Epithelial cell of proximal tubule (primary cell): Measurements from ENCODE around the gene NLK. TPM values are rescaled to one million over a fixed set of nuclear protein-coding genes. Genes with fewer than 3 reads are reported as not detected.

Experiments
- DNase-seq: peaks from one replicate; pipeline ENCODE4 v3.0.0-alpha.2; 2011; ENCODE audit warnings: low read depth
- H3K4me3 ChIP-seq: 2 replicates; pipeline ENCODE4 v1.5.1; 2011; ENCODE audit warnings: low read depth, mild to moderate bottlenecking, low read length
- CTCF ChIP-seq: conservative IDR thresholded peaks from 2 replicates; pipeline ENCODE4 v1.5.1; 2012; ENCODE audit warnings: low read depth, mild to moderate bottlenecking, low read length
- total RNA-seq: library from RNA; depleted of rRNA; stranded (reverse); fragments of >200 nt; gene quantifications from 2 replicates; pipeline ENCODE4 v1.2.3, GENCODE V29; 2015

Gene NLK
- total RNA-seq, 1 donor from 2014 or later: 18.6 TPM

DNA sequence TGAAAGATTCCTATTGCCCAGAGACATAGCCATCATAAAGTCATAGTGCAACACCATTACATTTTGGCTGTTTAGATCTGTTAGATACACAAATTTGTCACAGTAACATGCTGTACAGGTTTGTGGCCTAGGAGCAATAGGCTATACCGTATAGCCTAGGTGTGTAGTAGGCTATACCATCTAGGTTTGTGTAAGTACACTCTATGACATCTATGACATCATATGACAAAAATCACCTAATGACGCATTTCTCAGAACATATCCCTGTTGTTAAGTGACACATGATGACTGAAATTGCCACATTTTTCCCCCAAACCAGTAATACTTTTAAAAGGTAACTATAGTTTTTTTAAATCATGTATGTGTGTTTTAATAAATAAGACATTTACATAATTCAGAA, 43.3 kb downstream of the NLK start:
- no peak overlapping the region for H3K4me3 ChIP-seq
- no peak for TF ChIP-seq CTCF
- DNase-seq: no peak

DNA sequence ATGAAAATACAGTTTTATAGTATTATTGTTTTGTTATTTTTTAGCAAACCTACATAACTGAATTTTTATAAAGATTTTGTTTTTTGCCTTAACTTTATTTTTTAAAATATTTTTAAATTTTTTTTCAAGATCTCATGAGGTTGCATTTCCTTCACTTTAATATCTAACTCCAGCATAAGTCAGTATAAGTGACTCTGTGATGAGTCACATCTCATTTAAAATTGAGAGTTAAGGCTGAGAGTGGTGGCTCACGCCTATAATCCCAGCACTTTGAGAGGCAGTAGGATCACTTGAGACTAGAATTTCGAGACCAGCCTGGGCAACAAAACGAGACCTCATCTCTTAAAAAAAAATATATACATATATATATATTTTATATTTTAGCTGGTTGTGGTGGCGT, 44.0 kb downstream of the NLK start:
- no peak for TF ChIP-seq CTCF
- H3K4me3 ChIP-seq: no peak overlapping the region
- DNase-seq: no peak

- H3K4me3 ChIP-seq: no peak overlapping the region
- no peak for DNase-seq
- no peak for TF ChIP-seq CTCF
Measured at GRCh38 chr17:28087743-28088142, 45.3 kb downstream of the NLK start.

GRCh38 chr17:28090551-28090950, 48.1 kb downstream of the NLK start:
- DNase-seq: no peak
- TF ChIP-seq CTCF: no peak
- H3K4me3 ChIP-seq: no peak overlapping the region

- no peak for TF ChIP-seq CTCF
- DNase-seq: no peak
- no peak overlapping the region for H3K4me3 ChIP-seq
Measured at GRCh38 chr17:28092088-28092487, 49.6 kb downstream of the NLK start.

GRCh38 chr17:28093999-28094716, 51.7 kb downstream of the NLK start:
- DNase-seq: no peak
- H3K4me3 ChIP-seq: no peak overlapping the region
- no peak for TF ChIP-seq CTCF

DNA sequence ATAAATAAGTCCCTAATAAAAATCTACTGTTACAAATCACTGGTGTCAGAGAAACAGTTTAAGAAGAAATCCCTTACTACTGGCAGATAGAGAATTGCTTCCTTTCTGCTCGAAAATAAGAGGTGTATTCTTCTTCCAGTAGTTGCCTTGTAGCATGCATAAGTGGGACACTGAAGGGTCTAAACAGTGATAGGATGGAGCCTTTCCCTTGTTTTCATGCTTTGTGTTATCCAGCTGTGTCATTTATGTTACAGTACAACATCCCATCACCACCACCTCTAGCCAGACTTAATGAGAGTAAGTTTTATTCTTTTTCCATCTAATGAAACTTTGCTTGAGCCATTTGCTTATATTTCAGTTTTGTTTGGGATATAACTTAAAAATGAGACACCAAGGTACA, 54.3 kb downstream of the NLK start:
- no peak for DNase-seq
- TF ChIP-seq CTCF: no peak
- H3K4me3 ChIP-seq: no peak overlapping the region
